CD4-positive, alpha-beta T cell treated with Interleukin-6 at 100 ng/mL for 8 hours (primary cell): ENCODE data around the gene TMEM242.
"Not testable (repeated sequence)": the region's sequence is repeated elsewhere in the genome, so short reads cannot be mapped to it uniquely, and the experiment has no call there.

Experiments
- DNase-seq: peaks from one replicate; pipeline ENCODE4 v3.0.0-alpha.2; 2020; ENCODE audit warnings: mixed read lengths, low spot score

TMEM242 gene

GRCh38 chr6:157323255-157323965 is at the start of gene TMEM242:
Gene TMEM242 (minus strand): TSS chr6:157323519. CDS start chr6:157323499, 20 bp downstream.
- DNase-seq: peak; percentile 83

- no peak for DNase-seq
These were observed 49.4 kb upstream of the TMEM242 start for GRCh38 chr6:157372501-157373280.

GRCh38 chr6:157370755-157371154 is 47.4 kb upstream of the TMEM242 start:
- no peak for DNase-seq

GRCh38 chr6:157368359-157369049 is 45.2 kb upstream of the TMEM242 start:
- no peak for DNase-seq

DNA sequence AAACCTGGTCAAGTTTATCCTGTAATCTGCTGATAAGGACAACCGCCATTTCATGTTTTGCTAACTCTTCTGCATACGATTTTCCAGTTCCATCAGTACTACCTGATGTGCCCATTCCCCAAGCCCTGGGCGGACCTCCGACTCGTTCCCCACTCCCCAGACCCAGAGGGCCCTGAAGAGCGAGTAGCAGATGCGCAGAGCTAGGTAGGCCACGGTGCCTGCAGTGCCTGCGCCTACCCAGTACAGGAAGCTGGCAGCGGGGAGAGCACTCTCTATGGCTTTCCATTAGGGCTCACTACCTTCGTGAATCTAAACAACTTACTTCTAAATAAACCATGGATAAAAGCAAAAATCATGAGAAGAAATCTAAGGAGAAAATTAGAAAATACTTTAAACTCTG is 43.3 kb upstream of the TMEM242 start:
- DNase-seq: no peak

- no peak for DNase-seq
These were observed 41.4 kb upstream of the TMEM242 start for GRCh38 chr6:157364705-157365104.

DNA sequence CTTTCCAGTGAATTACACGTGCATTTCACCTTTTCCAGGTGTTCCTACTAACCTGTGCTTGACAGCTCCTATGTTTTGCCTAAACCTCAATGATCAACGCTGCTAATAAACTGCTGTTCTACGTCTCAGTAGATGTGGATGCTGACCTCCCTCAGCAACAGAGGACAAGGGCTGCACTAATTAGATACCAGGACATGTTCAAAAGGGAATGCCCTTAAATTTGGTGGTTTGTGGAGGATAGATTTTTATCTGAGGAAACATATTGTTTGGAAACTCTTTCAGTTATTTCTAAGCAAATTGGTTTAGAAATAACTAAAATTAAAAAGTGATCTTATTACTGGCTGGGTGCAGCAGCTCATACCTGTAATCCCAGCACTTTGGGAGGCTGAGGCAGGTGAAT is 38.6 kb upstream of the TMEM242 start:
- DNase-seq: no peak

- DNase-seq: no peak
These were observed 35.0 kb upstream of the TMEM242 start for GRCh38 chr6:157358287-157358686.

- DNase-seq: no peak
These were observed 23.1 kb upstream of the TMEM242 start for GRCh38 chr6:157346373-157346772.

DNA sequence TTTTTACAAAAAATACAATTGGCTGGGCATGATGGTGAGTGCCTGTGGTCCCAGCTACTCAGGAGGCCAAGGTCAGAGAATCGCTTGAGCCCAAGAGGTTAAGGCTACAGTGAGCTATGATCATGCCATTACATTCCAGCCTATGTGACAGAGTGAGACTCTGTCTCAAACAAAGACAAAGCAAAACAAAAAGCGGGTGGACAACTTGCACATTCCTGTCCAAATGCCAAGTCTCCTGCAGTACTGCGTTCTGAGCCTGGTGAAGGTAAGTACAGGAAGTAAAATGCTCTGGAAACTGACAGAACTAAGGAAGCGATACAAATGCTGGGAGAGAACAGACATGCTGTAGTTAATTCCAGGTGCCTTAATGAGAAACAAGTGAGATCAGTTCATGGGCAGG is 20.4 kb upstream of the TMEM242 start:
- DNase-seq: no peak

- no peak for DNase-seq
These were observed 16.1 kb upstream of the TMEM242 start for GRCh38 chr6:157339432-157339831.

DNA sequence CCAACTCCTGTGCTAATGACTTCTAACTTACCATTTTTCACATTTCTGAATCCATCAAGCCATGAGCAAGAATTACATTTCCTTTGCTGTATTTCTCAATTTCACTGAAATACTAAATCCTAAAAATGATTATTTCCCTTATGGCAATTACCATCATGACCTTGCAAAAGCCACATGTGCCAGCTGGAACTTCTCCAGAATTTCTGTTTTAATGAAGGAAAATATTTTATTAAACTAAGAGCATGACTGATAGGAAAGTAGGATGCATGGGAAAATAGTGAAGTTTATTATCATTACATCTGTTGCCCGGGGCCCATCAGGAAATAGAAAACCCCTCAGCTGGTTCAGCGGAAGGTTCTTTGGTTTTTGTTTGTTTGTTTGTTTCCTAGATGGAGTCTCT is 14.4 kb upstream of the TMEM242 start:
- no peak for DNase-seq

DNA sequence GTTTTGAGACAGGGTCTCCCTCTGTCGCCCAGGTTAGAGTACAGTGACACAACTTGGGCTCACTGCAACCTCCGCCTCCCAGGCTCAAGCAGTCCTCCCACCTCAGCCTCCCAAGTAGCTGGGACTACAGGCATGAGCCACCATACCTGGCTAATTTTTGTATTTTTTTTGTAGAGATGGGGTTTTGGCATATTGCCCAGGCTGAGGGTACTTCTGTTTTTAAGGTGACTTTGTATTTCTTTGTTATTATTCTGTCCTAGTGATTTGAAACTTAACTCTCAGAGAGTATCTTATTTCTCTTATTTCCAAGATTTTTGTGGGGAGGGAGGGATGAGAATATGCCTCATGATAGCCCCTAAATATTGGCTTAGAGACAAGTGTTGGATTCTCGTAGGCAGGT is 14.0 kb upstream of the TMEM242 start:
- DNase-seq: not testable (repeated sequence)

DNA sequence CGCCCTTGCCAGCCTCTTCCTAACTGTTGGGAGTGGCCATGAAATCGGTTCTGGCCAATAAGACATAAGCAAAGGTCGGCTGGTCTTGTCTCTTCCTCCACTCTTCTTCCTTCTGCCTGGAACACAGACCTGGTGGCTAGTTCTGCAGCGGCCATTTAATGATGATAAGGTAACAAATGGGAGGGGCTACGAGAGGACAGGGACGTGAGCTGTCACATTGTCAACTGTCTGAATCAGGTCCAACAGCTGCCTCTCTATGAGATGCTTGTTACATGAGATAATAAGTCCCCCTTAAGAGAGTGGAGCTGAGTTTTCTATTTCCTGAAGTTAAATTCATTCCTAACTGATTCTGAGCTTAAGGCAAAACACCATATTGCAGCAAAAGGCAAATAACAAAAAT is 12.5 kb upstream of the TMEM242 start:
- no peak for DNase-seq

GRCh38 chr6:157333956-157334355 is 10.6 kb upstream of the TMEM242 start:
- DNase-seq: no peak

DNA sequence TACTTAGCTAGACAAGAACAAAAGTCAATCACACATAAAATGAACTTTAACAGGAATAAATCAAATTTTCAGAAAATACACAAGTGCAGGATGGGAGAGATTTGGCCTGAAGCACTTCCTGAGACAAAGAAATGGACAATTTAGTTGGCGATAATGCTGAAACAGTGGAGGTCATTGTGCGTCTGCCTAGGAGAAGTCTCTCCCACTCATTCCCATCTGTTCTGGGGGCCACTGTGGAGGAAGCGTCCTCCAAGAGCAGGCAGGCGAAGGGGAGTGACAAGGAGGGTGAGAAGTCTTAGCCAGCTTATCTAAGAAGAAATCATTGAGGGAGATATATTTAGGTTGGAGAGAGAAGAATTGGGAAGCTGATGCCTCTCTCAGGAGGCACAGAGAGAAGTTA is 10.2 kb upstream of the TMEM242 start:
- no peak for DNase-seq

DNA sequence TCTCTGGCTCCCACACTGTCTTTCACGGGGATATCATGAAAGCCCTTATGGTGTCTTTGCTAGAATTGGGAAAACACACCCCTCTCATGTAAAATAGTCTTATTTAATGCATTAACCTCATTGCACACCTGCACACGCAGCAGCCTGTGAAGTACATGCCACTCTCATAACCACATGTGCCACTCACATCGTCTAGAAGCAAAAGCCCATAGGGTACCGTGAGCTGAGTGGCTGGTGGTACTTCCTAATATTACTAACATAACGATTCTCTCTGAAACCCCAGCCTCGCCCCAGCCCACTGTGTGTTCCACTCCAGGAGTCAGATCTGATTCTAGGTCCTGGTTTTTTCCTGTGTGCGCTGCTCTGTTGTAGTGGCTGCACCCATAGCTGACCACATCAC is 9.5 kb upstream of the TMEM242 start:
- DNase-seq: no peak

DNA sequence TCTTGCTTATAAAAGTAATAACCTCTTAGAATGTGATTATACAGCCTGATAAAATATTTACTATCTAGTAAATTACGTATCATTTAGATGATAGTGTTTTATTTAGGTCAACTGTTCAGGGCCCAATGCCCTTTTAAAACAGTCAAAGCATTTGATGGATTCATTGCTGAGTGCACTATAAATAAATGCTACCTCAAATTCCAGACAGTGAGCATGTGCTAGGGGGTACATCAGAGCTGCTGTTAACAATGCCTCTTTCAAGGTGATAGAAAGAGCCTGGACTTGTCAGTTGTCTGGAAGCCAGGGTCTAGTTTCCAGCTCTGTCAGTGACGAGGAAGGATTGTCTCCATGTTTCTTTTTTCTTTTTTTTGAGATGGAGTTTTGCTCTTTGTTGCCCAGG is 7.5 kb upstream of the TMEM242 start:
- no peak for DNase-seq

DNA sequence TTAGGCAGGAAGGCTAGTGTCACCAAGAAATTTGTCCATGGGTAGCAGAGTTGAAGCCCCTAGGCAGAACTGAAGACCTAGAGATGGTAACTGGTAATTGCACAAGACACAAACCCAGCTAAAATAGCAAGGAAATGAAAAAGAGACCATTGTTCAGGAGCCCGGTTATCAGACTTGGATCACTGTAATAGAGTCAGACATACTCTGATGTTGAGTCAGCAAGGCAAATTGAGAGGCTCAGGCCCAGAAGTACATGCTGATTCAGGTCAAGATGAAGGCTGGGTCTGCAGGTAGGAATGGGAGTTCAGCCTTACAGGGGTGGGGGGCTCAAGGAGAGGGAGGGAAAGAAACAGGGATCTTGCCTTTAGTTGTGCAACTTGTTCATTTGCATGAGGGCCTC is 6.5 kb upstream of the TMEM242 start:
- no peak for DNase-seq

- DNase-seq: no peak
These were observed 4.9 kb upstream of the TMEM242 start for GRCh38 chr6:157328108-157328692.

DNA sequence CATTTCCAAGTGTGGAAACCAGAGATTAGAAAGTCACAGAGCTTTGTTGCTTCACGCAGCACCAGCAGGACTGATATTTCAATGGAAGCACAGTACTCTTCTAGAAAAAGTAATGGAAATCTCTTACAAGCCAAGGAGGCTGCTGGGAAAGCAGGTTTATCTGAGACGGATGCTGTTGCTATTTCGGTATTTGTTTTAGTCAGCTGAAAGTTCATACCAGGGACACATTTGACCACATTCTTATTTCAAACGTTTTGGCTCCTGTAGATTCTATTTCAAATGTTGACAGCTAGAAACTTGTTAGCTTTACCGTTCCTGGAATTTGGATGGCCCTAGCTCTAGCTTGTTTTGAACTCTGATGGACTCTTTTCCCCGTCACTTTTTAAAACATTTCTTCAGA is 3.7 kb upstream of the TMEM242 start:
- DNase-seq: no peak

DNA sequence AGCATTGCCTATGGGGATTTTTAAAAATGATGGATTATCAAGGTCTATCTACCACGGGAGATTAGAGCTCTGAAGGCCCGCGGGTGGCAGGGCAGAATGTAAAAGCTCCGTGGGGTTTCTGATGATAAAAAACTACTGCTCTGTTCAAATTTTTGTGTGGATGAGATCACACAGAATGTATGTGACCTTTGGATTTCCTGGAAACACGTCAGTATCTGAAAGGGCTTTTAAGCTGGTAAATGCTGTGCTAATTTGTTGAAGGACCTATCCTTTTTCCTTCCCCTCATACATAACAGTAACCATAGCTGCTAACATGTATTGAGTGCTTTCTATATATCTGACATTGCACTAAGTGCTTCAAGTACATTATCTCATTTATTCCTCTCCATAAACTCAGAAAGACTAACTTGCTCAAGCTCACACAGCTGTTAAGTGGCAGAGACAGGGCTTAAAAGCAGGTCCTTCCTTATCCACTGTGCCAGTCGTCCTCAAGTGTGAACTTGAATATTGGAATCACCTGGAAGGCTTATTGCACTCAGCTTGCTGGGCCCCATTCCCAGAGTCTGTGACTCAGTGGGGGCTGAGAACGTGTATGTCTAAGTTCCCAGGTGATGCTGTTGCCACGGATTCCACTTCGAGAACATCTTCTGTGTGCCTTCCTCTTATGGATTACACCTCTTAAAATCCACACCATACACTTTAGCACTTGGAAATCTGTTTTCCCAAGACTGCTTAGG is 1.9 kb upstream of the TMEM242 start:
- no peak for DNase-seq
